Right lobe of liver (tissue), 6 donors: ENCODE data around the gene ELK3. TPM values are rescaled to one million over a fixed set of nuclear protein-coding genes. Genes with fewer than 3 reads are reported as not detected.

Experiments
- ATAC-seq, 4 donors: fragments of 200-7000 bp; cut with Tn5 transposase; one replicate each; pipeline ENCODE4 v1.9.1; 2020; ENCODE audit warnings: mild to moderate bottlenecking in 4 of 4, moderate library complexity in 4 of 4
- DNase-seq, 3 donors: peaks; one replicate each; pipeline ENCODE4 v3.0.0-alpha.2; 2020
- H3K27ac ChIP-seq, 3 donors: fragments of 200-600 bp; one replicate each; pipeline ENCODE4 v1.8.0; 2022
- H3K27me3 ChIP-seq, 2 donors: fragments of 200-600 bp; one replicate each; pipeline ENCODE4 v1.8.0; 2022
- H3K36me3 ChIP-seq, 4 donors: fragments of 200-600 bp; sonication (generic) in 1 of 4; one replicate each; pipeline versions ENCODE4 v1.5.1 to v1.8.0; 2017 to 2022; ENCODE audit warnings: control low read depth in 1 of 4
- H3K4me1 ChIP-seq, 4 donors: fragments of 200-600 bp; sonication (generic) in 1 of 4; one replicate each; pipeline versions ENCODE4 v1.5.1 to v1.8.0; 2017 to 2022; ENCODE audit warnings: control low read depth in 1 of 4
- H3K4me3 ChIP-seq, 3 donors: fragments of 200-600 bp; one replicate each; pipeline ENCODE4 v1.8.0; 2022
- H3K9me3 ChIP-seq, 4 donors: fragments of 200-600 bp; sonication (generic) in 1 of 4; one replicate each; pipeline versions ENCODE4 v1.5.1 to v1.8.0; 2017 to 2022; ENCODE audit warnings: control low read depth in 1 of 4
- CTCF ChIP-seq, 4 donors: fragments of 200-600 bp in 3 of 4; fragments of 450-650 bp in 1 of 4; IDR thresholded peaks; one replicate each; pipeline versions ENCODE4 v1.5.1 to v1.8.0; 2016 to 2022; ENCODE audit warnings: antibody characterized with exemption in 4 of 4, mild to moderate bottlenecking in 2 of 4
- POLR2A ChIP-seq: fragments of 450-650 bp; IDR thresholded peaks from one replicate; pipeline ENCODE4 v1.6.1; 2017; ENCODE audit warnings: antibody characterized with exemption, mild to moderate bottlenecking
- WGBS: methylation state at CpG from one replicate; pipeline ENCODE4 v1.1.6; 2018; ENCODE audit warnings: low coverage, low lambda C conversion rate; ENCODE audit not compliant: insufficient coverage; ENCODE audit errors: missing lambda C conversion rate; 5-methylcytosine and 5-hydroxymethylcytosine counted together
- intact Hi-C, 2 donors: fragments of 100-400 bp; cut with DNase I; formaldehyde crosslinking; loops; one replicate each; pipeline versions ENCODE4 v1.11.2 to v1.14.1; 2022
- total RNA-seq, 6 experiments: library from RNA; depleted of rRNA in 2 of 6; stranded (reverse); fragments of >200 nt in 2 of 6; fragmentation: NEBNext Ultra II Directional in 3 of 6; extraction: Animal tissue kit (Norgen Biotek cat#: 25700) in 3 of 6; gene quantifications; one replicate each; pipeline versions ENCODE4 v1.1.0 to v1.2.4, GENCODE V29; 2016 to 2023
- donor health status: DM: no; HTN: yes; CAD: no.
- donor health status: DM: no; HTN: no; CAD: no.
- donor health status: DM: no; HTN: no; CAD: no.
- donor health status: DM: no; HTN: yes; CAD: no.
- donor health status: DM: no; HTN: yes; CAD: no.

The ELK3 gene
- total RNA-seq, 6 experiments from 2014 or later: 5.3 to 11.2 (median 5.8) TPM

- H3K4me3 ChIP-seq: no peak overlapping the region
- TF ChIP-seq POLR2A: no peak
- no peak for TF ChIP-seq CTCF (IDR thresholded peaks at IDR 0.05)
- no peak for ATAC-seq
- no peak for DNase-seq
- H3K36me3 ChIP-seq: peaks cover 0 to 2% (median 0%) of the 10 kb centered on the region in 4 donors
- intact Hi-C loops: no loop called here
- H3K27me3 ChIP-seq: no peaks in the 10 kb centered on the region
- H3K4me1 ChIP-seq: peaks cover 0 to 17% (median 6%) of the 10 kb centered on the region in 4 donors
- 69% methylated on average over 15 of the region's 16 CpGs for WGBS
- H3K9me3 ChIP-seq: no peaks in the 10 kb centered on the region
- no peak overlapping the region for H3K27ac ChIP-seq
Measured at GRCh38 chr12:96223411-96224218, 29.4 kb downstream of the ELK3 start.

DNA sequence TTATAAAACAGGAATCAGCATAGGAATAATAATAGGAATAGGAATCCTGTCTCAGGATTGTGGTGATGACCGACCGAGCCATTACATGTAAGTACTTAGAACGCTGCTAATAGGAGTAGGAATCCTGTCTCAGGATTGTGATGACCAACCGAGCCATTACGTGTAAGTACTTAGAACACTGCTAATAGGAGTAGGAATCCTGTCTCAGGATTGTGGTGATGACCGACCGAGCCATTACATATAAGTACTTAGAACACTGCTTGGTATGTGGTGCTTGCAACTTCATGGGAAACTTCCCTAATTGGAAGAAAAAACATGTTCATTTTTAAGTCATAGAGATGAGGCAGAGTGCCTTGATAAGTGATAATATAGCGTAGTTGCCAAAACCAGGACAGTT, 30.0 kb downstream of the ELK3 start:
- H3K9me3 ChIP-seq: no peaks in the 10 kb centered on the region
- H3K36me3 ChIP-seq: peaks cover 0 to 2% (median 0%) of the 10 kb centered on the region in 4 donors
- ATAC-seq (no peak), DNase-seq (no peak)
- H3K4me1 ChIP-seq: peaks cover 0 to 17% (median 6%) of the 10 kb centered on the region in 4 donors
- no peaks in the 10 kb centered on the region for H3K27me3 ChIP-seq
- 88% methylated on average over 8 of the region's 8 CpGs for WGBS
- TF ChIP-seq POLR2A: no peak
- TF ChIP-seq CTCF (IDR thresholded peaks at IDR 0.05): no peak
- H3K27ac ChIP-seq: no peak overlapping the region
- H3K4me3 ChIP-seq: no peak overlapping the region
- intact Hi-C loops: no loop called here

DNA sequence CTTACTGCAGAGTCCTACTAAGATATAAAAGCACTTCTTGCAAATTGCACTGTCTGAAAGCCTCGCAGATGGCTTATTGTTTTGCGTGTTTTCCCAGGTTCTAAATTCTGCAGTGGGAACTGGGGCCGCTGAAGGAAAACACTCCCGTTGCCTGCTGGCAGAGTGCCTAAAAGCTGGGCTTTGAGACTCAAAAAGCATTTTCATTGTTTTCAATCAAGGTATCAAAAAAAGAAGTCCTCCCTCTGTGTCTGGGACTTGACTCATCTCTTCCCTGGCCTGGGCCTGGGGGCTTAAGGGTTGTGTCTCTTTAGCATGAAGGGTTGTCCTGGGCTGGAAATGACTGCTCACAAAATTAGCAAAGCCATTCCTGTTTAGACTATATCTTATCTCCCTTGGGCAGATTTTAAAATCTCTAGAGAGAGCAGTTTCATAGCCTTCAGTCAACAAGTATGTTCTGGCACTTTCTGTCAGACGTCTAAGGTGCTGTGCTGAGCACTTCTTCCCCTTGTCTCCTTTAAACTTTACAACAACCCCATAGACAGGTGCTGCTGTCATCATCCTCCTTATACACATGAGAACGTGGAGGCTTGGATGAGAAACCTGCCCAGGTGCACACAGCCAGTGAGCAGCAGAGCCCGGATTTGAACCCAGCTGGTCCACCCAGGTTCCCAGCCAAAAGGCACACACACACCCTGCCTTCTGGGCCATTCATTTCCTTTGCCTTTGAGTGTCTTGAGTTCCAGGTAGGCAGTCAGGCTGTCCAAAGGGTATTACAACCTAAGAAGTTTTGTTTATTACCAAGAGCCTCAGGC, 31.1 kb downstream of the ELK3 start:
- H3K27ac ChIP-seq: peak overlapping the region; percentile 48 to 73 (median 67)
- H3K27me3 ChIP-seq: no peaks in the 10 kb centered on the region
- no peak overlapping the region for H3K4me3 ChIP-seq
- TF ChIP-seq CTCF (IDR thresholded peaks at IDR 0.05) (no peak), POLR2A (no peak)
- intact Hi-C loops: no loop called here
- peaks cover 0 to 2% (median 0%) of the 10 kb centered on the region in 4 donors for H3K36me3 ChIP-seq
- DNase-seq (no peak), ATAC-seq (no peak)
- 57% methylated on average over 6 of the region's 7 CpGs for WGBS
- peaks cover 0 to 17% (median 6%) of the 10 kb centered on the region in 4 donors for H3K4me1 ChIP-seq
- H3K9me3 ChIP-seq: no peaks in the 10 kb centered on the region

GRCh38 chr12:96225994-96226399, 31.8 kb downstream of the ELK3 start:
- no peak overlapping the region for H3K4me3 ChIP-seq
- peaks cover 0 to 17% (median 6%) of the 10 kb centered on the region in 4 donors for H3K4me1 ChIP-seq
- H3K27ac ChIP-seq: peak overlapping the region; percentile 48 to 73 (median 67)
- TF ChIP-seq CTCF (IDR thresholded peaks at IDR 0.05): peak in 1 of 4 donors; percentile 11
- TF ChIP-seq POLR2A: no peak
- WGBS: 0% methylated on average over 1 of the region's 1 CpG
- ATAC-seq: peak; percentile 91 to 98 (median 96)
- H3K27me3 ChIP-seq: no peaks in the 10 kb centered on the region
- no peaks in the 10 kb centered on the region for H3K9me3 ChIP-seq
- DNase-seq: peak; percentile 83 to 94 (median 94)
- H3K36me3 ChIP-seq: peaks cover 0 to 2% (median 0%) of the 10 kb centered on the region in 4 donors
- intact Hi-C loops: no loop called here
